Measurements from ENCODE around the gene GRIA3.

DNA sequence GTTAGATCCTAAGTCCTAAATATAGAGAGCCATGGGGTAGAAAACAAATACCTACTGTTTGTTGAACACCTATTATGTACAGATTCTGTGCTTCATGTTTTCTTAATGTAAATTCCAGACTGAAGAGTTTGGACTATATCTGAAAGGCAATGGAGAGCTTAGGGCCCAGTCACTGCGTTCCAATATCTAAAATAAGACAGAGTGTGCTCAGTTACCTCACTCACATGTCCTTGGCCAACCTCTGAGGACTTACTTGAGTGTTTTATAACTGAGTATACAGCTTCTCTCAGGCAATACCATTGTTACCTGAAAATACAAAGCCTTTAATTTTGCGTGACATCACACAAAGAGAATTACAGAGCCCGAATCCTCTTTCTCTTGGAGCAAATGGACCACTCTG lies 53.2 kb downstream of the GRIA3 start:
- TF ChIP-seq, protein P1, sequence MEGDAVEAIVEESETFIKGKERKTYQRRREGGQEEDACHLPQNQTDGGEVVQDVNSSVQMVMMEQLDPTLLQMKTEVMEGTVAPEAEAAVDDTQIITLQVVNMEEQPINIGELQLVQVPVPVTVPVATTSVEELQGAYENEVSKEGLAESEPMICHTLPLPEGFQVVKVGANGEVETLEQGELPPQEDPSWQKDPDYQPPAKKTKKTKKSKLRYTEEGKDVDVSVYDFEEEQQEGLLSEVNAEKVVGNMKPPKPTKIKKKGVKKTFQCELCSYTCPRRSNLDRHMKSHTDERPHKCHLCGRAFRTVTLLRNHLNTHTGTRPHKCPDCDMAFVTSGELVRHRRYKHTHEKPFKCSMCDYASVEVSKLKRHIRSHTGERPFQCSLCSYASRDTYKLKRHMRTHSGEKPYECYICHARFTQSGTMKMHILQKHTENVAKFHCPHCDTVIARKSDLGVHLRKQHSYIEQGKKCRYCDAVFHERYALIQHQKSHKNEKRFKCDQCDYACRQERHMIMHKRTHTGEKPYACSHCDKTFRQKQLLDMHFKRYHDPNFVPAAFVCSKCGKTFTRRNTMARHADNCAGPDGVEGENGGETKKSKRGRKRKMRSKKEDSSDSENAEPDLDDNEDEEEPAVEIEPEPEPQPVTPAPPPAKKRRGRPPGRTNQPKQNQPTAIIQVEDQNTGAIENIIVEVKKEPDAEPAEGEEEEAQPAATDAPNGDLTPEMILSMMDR (conservative IDR thresholded peaks at IDR 0.05 in 1 of 2, IDR thresholded peaks at IDR 0.05 in 1 of 2; ENCODE audit: low read depth in 1 of 2, low read length in 2 of 2) = no peak
- TF ChIP-seq EZH2 (IDR thresholded peaks at IDR 0.05; ENCODE audit: low read length, missing control alignments) = no peak

All from fibroblast of lung (primary cell).